GM12864 (cell line): ENCODE results near the gene PLOD2.

Source experiments
- DNase-seq: peaks from one replicate; pipeline ENCODE4 v3.0.0-alpha.2; 2011; ENCODE audit warnings: low read depth
- H3K4me3 ChIP-seq: 2 replicates; pipeline ENCODE4 v1.5.1; 2011; ENCODE audit warnings: mild to moderate bottlenecking, low read depth, low read length, control low read depth
- TF ChIP-seq, protein P1 (sequence below): IDR thresholded peaks from 2 replicates; pipeline ENCODE4 v1.5.1; 2011; ENCODE audit warnings: low read depth, mild to moderate bottlenecking, moderate library complexity, low read length, control low read depth, inconsistent platforms; ENCODE audit errors: missing control alignments

Gene PLOD2

DNA sequence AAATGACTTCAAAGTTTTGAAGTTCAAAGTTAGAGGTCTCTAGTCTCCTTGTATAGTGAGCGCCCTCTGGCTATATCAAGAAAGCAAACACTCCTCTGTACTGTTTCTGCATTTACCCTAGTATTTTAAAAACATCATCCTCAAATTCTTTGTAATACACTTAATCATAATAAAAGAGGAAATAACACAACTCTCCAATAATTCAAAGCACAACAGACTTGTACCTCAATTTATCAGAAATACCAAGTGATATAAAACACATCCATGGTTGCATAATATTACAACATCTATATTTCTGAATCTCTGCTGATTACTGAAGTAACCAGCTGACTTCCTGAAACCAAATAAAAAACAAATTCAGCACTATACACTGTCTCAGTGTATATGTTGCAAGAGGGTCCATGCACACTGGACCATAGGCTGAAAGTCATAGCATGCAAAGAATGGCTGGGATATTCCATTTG, 12.5 kb downstream of the PLOD2 start:
- TF ChIP-seq, protein P1, sequence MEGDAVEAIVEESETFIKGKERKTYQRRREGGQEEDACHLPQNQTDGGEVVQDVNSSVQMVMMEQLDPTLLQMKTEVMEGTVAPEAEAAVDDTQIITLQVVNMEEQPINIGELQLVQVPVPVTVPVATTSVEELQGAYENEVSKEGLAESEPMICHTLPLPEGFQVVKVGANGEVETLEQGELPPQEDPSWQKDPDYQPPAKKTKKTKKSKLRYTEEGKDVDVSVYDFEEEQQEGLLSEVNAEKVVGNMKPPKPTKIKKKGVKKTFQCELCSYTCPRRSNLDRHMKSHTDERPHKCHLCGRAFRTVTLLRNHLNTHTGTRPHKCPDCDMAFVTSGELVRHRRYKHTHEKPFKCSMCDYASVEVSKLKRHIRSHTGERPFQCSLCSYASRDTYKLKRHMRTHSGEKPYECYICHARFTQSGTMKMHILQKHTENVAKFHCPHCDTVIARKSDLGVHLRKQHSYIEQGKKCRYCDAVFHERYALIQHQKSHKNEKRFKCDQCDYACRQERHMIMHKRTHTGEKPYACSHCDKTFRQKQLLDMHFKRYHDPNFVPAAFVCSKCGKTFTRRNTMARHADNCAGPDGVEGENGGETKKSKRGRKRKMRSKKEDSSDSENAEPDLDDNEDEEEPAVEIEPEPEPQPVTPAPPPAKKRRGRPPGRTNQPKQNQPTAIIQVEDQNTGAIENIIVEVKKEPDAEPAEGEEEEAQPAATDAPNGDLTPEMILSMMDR: no peak
- no peak for DNase-seq
- H3K4me3 ChIP-seq: no peak overlapping the region

DNA sequence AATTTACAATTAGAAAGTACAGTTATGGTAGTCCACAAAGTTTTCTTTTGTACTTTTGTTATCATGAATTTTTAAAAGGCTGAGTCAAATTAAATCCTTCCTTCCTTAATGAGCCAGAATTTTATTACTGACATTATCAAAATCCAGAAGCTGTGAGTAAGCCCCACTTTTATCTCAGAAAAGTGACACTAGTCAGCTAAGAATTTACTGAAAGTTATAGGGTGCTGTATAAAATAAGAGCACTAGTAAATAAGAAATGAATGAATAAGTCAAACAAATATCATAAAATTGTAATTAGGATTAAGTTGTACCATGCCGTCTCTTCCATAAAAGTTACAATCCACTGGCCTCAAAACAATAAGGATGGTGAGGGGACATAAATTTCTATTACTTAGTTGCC, 15.3 kb downstream of the PLOD2 start:
- TF ChIP-seq, protein P1: no peak
- H3K4me3 ChIP-seq: no peak overlapping the region
- no peak for DNase-seq

DNA sequence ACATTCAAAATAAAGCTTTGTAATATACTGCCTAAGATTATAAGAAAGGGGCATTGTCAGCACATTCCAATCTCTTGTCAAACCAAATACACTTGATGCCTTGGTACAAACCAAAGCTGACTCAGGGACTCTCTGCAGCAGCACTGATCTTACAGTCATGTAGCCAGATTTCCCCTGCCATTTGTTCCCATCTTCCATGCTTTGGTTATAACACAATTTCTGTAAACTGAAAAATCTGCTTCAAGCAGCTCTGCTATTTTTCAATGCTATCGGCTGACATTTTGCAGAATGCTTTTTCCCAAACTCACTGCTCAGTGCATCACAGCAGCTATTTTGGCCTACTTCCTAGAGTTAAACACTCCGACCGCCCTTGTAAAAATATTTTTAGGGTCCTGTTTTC, 18.2 kb downstream of the PLOD2 start:
- no peak for DNase-seq
- TF ChIP-seq, protein P1: no peak
- no peak overlapping the region for H3K4me3 ChIP-seq

DNA sequence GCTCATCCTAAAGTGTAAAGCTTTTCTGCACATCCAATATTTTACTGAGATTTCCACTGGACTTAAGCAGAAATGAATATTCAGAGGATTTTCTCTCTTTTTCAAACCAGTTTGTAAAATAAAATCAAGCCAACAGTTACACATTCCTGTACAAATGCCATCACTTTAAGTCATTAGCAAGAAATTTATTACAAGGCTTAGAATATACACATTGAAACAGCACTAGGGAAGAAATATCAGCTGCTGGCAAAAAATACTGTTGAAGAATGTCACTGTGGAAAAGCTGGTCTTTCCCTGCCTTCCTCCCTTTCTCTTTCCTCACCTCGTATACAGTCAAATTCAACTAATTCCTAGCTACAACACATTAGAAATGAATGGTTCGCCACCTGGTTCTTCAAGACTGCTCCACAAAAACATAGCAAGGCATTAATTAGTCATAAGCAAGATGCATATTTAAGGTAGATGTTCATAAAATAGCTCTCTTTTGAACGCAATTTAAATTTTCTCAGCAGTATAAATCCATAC, 21.3 kb downstream of the PLOD2 start:
- DNase-seq: no peak
- TF ChIP-seq, protein P1: no peak
- H3K4me3 ChIP-seq: no peak overlapping the region

DNA sequence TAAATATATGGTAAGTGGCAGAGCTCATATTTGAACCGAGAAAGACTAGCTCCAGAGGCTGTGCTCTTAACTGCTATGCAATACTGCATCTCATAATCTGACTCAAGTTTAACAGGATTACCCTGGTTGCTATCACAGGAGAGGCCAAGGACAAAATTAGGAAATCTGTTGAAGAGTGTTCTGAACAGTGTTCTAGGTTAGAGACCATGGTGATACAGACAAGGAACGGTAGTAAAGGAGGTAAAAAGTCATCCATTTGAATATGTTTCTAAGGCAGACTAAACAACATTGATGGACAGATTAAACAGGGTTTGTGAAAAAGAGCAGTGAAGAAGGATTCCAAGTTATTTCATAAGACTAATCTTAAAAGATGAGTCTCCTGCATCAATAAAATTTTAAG, 22.1 kb downstream of the PLOD2 start:
- TF ChIP-seq, protein P1: no peak
- no peak for DNase-seq
- H3K4me3 ChIP-seq: no peak overlapping the region

DNA sequence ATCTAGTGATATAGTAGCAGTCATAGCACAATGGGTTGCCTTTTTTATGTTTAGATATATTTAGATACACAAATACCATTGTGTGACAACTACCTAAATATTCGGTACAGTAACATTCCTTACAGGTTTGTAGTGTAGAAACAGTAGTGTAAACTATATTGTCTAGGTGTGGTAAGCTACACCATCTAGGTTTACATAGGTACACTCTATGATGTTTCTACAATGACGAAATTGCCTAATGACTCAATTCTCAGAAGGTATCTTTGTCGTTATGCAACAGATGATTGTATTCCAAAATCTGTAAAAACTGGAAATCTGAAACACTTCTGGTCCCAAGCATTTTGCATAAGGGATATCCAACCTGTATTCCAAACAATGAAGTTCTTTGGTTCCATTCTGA, 24.3 kb downstream of the PLOD2 start:
- DNase-seq: no peak
- TF ChIP-seq, protein P1: no peak
- H3K4me3 ChIP-seq: no peak overlapping the region

DNA sequence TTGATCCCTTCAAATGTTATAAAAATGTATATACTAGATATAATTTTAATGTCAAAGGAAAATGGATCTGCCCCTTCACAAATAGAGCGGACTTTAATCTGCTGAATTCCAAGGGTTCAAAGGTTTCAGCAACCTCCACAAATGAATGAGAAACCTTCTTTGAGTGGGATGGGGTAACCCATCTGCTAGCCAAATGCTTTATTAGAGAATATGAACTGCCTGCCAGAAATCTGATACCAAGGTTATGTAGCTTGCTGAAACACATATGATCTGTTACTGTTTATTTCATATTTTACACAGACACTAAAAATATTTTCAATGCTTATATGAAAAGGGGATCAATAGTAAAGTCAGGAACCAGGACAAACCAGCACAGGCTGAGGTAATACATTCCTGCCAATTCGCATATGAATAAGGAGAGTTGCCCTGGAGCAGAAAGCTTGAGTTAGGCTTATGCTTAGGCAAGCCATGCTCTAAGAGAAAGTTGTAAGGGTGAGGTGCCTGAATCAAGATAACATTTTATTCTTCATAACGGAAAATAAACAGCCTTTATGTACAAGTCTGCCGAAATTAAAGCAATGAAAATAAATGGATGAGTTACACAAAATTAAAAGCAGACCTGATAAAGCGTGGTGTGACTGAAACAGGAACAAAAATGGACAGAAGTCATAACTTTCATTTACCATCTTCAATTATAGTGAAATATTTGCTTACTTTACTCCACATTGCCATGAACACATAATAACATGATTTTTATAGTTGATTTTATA, 26.5 kb downstream of the PLOD2 start:
- no peak overlapping the region for H3K4me3 ChIP-seq
- TF ChIP-seq, protein P1: no peak
- DNase-seq: no peak
